ENCODE results near the gene SKP2.

The SKP2 gene

GRCh38 chr5:36146390-36146789 lies 5.5 kb upstream of the SKP2 start:
- no peak for TF ChIP-seq CTCF (IDR thresholded peaks at IDR 0.05)
- no peak overlapping the region for H3K4me3 Mint-ChIP-seq
- DNase-seq = no peak
- peaks cover 2% of the 10 kb centered on the region for H3K27me3 Mint-ChIP-seq (ENCODE audit: low read depth, poor library complexity)
- peaks cover 14% of the 10 kb centered on the region for H3K4me1 Mint-ChIP-seq
- H3K9me3 Mint-ChIP-seq = no peaks in the 10 kb centered on the region
- H3K36me3 Mint-ChIP-seq (ENCODE audit: low read depth) = peaks cover 4% of the 10 kb centered on the region
- no peak overlapping the region for H3K27ac Mint-ChIP-seq

GRCh38 chr5:36147681-36148080 lies 4.2 kb upstream of the SKP2 start:
- no peak overlapping the region for H3K27ac Mint-ChIP-seq

DNA sequence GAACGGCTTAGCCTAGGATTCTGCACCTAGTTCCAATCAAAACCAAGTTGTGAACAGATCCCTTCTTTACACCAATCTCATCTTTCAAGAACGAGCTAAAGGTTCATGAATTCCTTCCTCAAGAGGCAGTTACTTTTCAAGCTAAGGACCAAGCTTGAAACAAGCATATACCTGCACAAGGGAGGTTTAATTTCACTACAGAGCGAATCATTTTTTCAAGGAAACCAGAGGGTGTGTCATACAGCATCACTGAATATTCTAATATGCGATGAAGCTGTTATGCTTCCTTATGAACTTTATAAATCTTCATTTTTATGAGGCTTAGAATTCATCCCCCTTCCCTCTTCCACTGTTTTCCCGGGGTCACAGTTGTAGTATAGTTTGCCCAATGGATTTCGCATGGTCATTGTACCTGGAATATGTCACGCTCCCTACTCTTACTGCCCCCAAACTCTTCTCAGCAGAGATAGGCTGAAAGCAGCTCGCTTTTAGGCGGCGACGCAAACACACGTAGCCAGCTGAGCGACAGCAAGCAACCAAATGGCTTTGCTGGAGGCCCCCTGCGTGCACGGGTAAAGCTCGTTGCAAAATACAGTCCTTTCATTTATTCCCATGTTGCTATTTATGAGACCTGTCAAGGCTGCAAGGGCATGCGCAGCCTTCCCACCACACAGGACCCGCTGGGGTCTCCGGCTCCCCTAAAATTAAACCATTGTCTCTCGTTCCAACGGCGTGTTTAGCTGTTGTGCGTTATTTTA lies 1.1 kb upstream of the SKP2 start:
- Mint-ChIP-seq H3K4me3 (peak overlapping the region; percentile 95), H3K27me3 (ENCODE audit: low read depth, poor library complexity) (peaks cover 6% of the 10 kb centered on the region), H3K4me1 (peaks cover 46% of the 10 kb centered on the region), H3K27ac (peak overlapping the region; percentile 94), H3K9me3 (no peaks in the 10 kb centered on the region), H3K36me3 (ENCODE audit: low read depth) (peaks cover 23% of the 10 kb centered on the region)
- TF ChIP-seq CTCF (IDR thresholded peaks at IDR 0.05) = no peak
- DNase-seq = peak; percentile 39

More at GRCh38 chr5:36147681-36148080, 4.2 kb upstream of the SKP2 start:
- no peak for TF ChIP-seq CTCF (IDR thresholded peaks at IDR 0.05)
- peaks cover 6% of the 10 kb centered on the region for H3K27me3 Mint-ChIP-seq (ENCODE audit: low read depth, poor library complexity)
- H3K36me3 Mint-ChIP-seq (ENCODE audit: low read depth) = peaks cover 4% of the 10 kb centered on the region
- no peak for DNase-seq
- no peaks in the 10 kb centered on the region for H3K9me3 Mint-ChIP-seq
- H3K4me1 Mint-ChIP-seq = peaks cover 17% of the 10 kb centered on the region
- no peak overlapping the region for H3K4me3 Mint-ChIP-seq

- H3K4me3 Mint-ChIP-seq = peak overlapping the region; percentile 95
- peaks cover 60% of the 10 kb centered on the region for H3K4me1 Mint-ChIP-seq
- peak; percentile 20 for DNase-seq
- no peak for TF ChIP-seq CTCF (IDR thresholded peaks at IDR 0.05)
- H3K9me3 Mint-ChIP-seq = no peaks in the 10 kb centered on the region
- peaks cover 40% of the 10 kb centered on the region for H3K36me3 Mint-ChIP-seq (ENCODE audit: low read depth)
- H3K27ac Mint-ChIP-seq = peak overlapping the region; percentile 86
- H3K27me3 Mint-ChIP-seq (ENCODE audit: low read depth, poor library complexity) = peaks cover 6% of the 10 kb centered on the region
Observed at GRCh38 chr5:36152324-36153297, 700 bp downstream of the SKP2 start.

- Mint-ChIP-seq H3K9me3 (no peaks in the 10 kb centered on the region), H3K4me1 (peaks cover 63% of the 10 kb centered on the region), H3K27ac (peak overlapping the region; percentile 5)
Observed at GRCh38 chr5:36153298-36153677, 1.4 kb downstream of the SKP2 start.

More at GRCh38 chr5:36153298-36153677, 1.4 kb downstream of the SKP2 start:
- Mint-ChIP-seq H3K27me3 (ENCODE audit: low read depth, poor library complexity) (peaks cover 6% of the 10 kb centered on the region), H3K4me3 (peak overlapping the region; percentile 95), H3K36me3 (ENCODE audit: low read depth) (peaks cover 43% of the 10 kb centered on the region)
- TF ChIP-seq CTCF (IDR thresholded peaks at IDR 0.05) = no peak
- DNase-seq = no peak
